ENCODE data around the gene KNCN. TPM values are rescaled to one million over a fixed set of nuclear protein-coding genes. Genes with fewer than 3 reads are reported as not detected.
A peak's percentile ranks its signal among the peaks of the same experiment; 100 is the strongest.

Gene KNCN
- total RNA-seq, 1 experiment from 2014 or later = not detected

GRCh38 chr1:46528297-46528955, 23.0 kb downstream of the KNCN start:
- Histone ChIP-seq H2BK15ac (ENCODE audit: low read depth, low read length) (no peak overlapping the region), H3K9ac (ENCODE audit: extremely low read depth, insufficient read length, low read length) (no peak overlapping the region), H3K4me1 (ENCODE audit: insufficient read depth, low read length) (peaks cover 6% of the 10 kb centered on the region; the same call in 1 of the 2 replicates), H3K18ac (ENCODE audit: insufficient read length, low read depth, low read length) (no peak overlapping the region), H3K79me1 (ENCODE audit: insufficient read depth, low read depth, low read length, poor library complexity, severe bottlenecking) (no peaks in the 10 kb centered on the region), H3T11ph (ENCODE audit: low read length) (no peak overlapping the region), H4K91ac (ENCODE audit: insufficient read length, low read depth, low read length) (no peak overlapping the region), H3K9me3 (ENCODE audit: control insufficient read depth, low read depth, low read length) (no peaks in the 10 kb centered on the region), H3K56ac (ENCODE audit: insufficient read length, low read depth, low read length) (no peak overlapping the region), H2AFZ (ENCODE audit: low read length) (no peak overlapping the region), H2BK5ac (ENCODE audit: insufficient read length, low read length) (no peak overlapping the region), H3K79me2 (ENCODE audit: insufficient read depth, low read length) (no peaks in the 10 kb centered on the region), H2BK120ac (ENCODE audit: low read depth, low read length, poor library complexity, severe bottlenecking) (no peak overlapping the region), H4K8ac (replicated peaks; ENCODE audit: insufficient read length, low read depth, low read length) (no peak overlapping the region), H3K23me2 (ENCODE audit: insufficient read length, low read depth, low read length, poor library complexity, severe bottlenecking) (peaks cover 3% of the 10 kb centered on the region), H4K5ac (ENCODE audit: insufficient read length, low read depth, low read length) (no peak overlapping the region), H2BK12ac (ENCODE audit: insufficient read length, low read depth, low read length) (no peak overlapping the region), H3K23ac (ENCODE audit: insufficient read length, low read depth, low read length) (no peak overlapping the region), H4K20me1 (ENCODE audit: control insufficient read depth, insufficient read depth, insufficient read length) (no peaks in the 10 kb centered on the region), H2AK5ac (ENCODE audit: insufficient read length, low read length) (no peak overlapping the region), H3K27me3 (ENCODE audit: insufficient read depth, low read length) (peaks cover 23% of the 10 kb centered on the region; the same call in 1 of the 2 replicates), H3K4ac (ENCODE audit: low read depth, low read length) (no peak overlapping the region), H3K4me2 (ENCODE audit: insufficient read depth, insufficient read length, low read length) (no peak overlapping the region), H3K27ac (ENCODE audit: insufficient read length, low read depth, low read length) (no peak overlapping the region), H3K14ac (ENCODE audit: insufficient read depth, low read length) (no peak overlapping the region), H2BK20ac (ENCODE audit: low read depth, low read length, poor library complexity, severe bottlenecking) (no peak overlapping the region)
- no peak for DNase-seq
- Mint-ChIP-seq H3K4me3 (no peak overlapping the region), H3K27ac (no peak overlapping the region), H3K27me3 (ENCODE audit: low read depth) (peaks cover 95% of the 10 kb centered on the region), H3K36me3 (ENCODE audit: insufficient read depth in 1 of 3, low read depth in 3 of 3) (no peaks in the 10 kb centered on the region), H3K9me3 (no peaks in the 10 kb centered on the region; a peak in 2 of 5 replicates), H3K4me1 (peaks cover 58 to 61% of the 10 kb centered on the region in 2 experiments)
- WGBS (ENCODE audit: extremely low coverage, insufficient read length, low lambda C conversion rate) = no CpG with 5 or more reads among the region's 11 CpGs
- TF ChIP-seq CTCF (conservative IDR thresholded peaks at IDR 0.05) = peak; percentile 49
